ENCODE data around the gene HDAC9. TPM values are rescaled to one million over a fixed set of nuclear protein-coding genes. Genes with fewer than 3 reads are reported as not detected.

HDAC9 gene
- total RNA-seq, 1 experiment from 2014 or later, result 0.02 TPM

DNA sequence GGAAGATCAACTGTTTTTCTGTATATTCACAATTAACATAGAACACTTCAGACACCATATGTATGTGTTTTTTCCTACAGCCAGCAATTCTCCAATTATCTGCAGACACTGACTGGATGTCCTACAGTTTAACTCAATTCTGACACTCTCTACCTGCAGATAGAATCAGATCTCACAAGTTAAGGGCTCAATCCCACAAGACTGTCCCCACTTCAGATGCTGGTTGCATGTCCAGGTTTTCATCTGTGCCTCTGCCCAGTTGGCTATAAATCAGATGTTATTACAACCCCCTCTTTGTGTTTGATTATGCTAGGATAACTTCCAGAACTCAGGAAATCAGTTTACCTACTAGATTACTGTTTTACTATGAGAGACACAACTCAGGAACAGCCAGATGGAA is 326.0 kb downstream of the HDAC9 start:
- no peak for DNase-seq (ENCODE audit: extremely low read depth, low read depth)

GRCh38 chr7:18824157-18824556 is 328.6 kb downstream of the HDAC9 start:
- no peak for DNase-seq (ENCODE audit: extremely low read depth, low read depth)

GRCh38 chr7:18828260-18828993 is 332.9 kb downstream of the HDAC9 start:
- DNase-seq (ENCODE audit: extremely low read depth, low read depth), result no peak

- no peak for DNase-seq (ENCODE audit: extremely low read depth, low read depth)
Observed at GRCh38 chr7:18828994-18829857, 333.7 kb downstream of the HDAC9 start.

DNA sequence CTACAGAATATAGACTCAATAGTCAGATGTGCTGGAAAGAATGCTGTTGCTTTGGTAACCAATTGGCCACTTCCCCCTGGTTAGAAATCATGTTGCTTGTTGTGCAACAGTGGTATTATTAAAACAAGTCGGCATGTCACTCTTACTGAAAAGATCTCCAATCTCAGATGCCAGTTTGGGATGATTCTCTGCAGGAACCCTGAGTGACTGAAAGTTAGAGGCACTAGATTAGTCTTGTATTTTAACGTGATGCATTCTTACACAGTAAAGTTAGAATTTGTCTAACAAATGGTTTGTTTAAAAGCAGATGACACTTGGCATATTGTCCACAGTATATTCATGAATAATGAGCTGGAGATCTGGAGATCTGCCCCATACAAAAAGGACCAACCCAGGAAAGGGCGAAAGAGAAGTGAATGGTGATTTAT is 334.3 kb downstream of the HDAC9 start:
- no peak for DNase-seq (ENCODE audit: extremely low read depth, low read depth)

DNA sequence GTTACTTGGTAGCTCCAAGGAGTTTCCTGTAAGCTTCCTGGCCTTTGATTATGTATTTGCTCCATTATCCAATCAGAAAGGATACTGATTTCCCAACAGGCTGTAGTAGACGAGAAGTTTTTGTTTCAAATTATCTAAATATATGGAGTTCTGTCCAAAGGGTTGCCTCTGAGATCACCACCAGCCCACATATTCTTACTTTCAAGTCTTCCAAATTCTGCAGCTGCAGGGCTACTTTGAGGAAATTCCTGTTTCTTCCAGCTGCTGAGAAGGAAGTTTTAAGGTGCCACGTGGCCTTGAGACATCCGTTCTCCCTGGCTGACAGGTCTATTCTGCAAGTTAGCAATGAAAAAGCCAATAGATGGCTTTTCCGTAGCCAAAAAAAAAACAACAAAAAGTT is 335.9 kb downstream of the HDAC9 start:
- DNase-seq (ENCODE audit: extremely low read depth, low read depth), result no peak

DNA sequence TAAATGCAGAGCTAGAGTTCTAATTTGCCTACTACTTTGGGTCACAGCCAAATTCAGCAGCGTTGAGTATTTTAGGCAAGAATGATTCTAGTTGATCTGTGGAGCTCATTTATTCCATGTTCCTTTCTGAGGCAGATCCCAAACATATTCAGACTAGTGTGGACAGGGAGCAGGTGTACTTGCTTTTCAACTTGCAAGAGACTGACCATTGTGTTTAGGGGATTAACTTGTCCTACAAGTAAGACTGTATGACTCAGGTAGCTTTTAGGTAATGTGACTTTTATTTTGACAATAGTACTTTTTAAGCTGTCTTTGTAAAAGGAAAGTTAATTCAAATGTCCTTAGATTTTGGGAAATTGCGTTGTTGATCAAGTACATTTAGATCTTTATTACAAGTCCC is 336.4 kb downstream of the HDAC9 start:
- no peak for DNase-seq (ENCODE audit: extremely low read depth, low read depth)

DNA sequence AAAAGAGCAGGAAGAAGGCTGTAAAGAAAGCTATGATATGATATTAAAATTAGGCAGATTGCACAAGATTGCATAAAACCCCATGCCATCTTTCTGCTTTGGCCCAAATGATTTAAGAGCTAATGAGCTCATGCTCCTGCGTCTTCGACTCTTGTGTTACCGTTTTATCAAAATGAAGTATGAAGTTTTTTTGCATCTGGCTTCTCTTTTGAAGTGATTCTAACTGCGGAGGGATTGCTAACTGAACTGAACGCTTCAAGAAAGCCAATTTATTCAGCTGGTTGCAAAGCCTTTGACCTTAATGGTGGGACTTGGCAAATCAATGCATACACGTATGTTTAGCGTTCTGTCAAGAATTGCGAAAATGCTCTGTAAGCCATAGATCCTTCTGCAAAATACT is 339.0 kb downstream of the HDAC9 start:
- DNase-seq (ENCODE audit: extremely low read depth, low read depth), result no peak

- DNase-seq (ENCODE audit: extremely low read depth, low read depth), result no peak
Observed at GRCh38 chr7:18835001-18835690, 339.6 kb downstream of the HDAC9 start.

- no peak for DNase-seq (ENCODE audit: extremely low read depth, low read depth)
Observed at GRCh38 chr7:18843979-18844378, 348.4 kb downstream of the HDAC9 start.

- no peak for DNase-seq (ENCODE audit: extremely low read depth, low read depth)
Observed at GRCh38 chr7:18844735-18845134, 349.2 kb downstream of the HDAC9 start.

GRCh38 chr7:18845700-18846099 is 350.2 kb downstream of the HDAC9 start:
- DNase-seq (ENCODE audit: extremely low read depth, low read depth), result no peak

DNA sequence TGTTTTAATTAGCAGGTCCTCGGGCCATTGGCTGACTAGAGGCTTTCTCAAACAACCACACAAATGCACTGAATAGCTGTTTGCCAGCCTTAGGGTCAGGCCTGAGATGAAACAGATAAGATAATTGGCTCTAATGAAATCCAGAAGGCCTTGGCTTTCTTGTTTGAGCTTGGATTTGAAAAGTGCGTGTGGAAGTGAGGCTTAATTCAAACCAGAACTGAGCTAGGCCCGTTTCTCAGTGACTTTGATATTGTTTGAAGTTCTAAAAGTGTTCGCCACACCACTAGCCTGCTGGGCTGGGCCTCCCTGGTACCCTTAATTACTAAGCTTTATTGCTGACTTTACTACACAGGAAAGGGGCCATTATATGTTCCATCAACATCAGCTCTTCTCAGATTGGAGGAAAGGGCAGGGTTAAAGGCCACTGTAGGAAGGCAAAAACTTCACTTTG is 351.2 kb downstream of the HDAC9 start:
- DNase-seq (ENCODE audit: extremely low read depth, low read depth), result no peak

- no peak for DNase-seq (ENCODE audit: extremely low read depth, low read depth)
Observed at GRCh38 chr7:18849130-18849529, 353.6 kb downstream of the HDAC9 start.

DNA sequence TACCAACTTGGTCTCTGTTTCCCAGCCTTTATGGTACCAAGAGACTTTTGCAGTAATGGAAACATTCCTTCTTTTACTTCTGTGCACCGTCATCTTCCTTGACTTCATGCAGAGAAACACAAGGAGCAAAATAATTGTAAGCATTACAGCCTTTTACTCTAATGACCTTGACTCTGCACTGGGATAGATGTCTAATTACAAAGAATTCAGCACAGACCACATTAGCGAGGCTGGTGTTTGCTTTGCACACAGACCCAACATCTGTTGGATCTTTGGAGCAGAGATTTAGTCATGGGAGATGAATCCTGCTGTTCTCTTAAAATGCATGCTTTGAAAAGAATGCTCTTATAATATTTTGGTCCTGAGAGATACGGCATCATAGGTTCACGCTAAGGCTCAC is 360.2 kb downstream of the HDAC9 start:
- DNase-seq (ENCODE audit: extremely low read depth, low read depth), result no peak

- DNase-seq (ENCODE audit: extremely low read depth, low read depth), result no peak
Observed at GRCh38 chr7:18858232-18858631, 362.7 kb downstream of the HDAC9 start.

GRCh38 chr7:18859318-18859717 is 363.8 kb downstream of the HDAC9 start:
- no peak for DNase-seq (ENCODE audit: extremely low read depth, low read depth)

DNA sequence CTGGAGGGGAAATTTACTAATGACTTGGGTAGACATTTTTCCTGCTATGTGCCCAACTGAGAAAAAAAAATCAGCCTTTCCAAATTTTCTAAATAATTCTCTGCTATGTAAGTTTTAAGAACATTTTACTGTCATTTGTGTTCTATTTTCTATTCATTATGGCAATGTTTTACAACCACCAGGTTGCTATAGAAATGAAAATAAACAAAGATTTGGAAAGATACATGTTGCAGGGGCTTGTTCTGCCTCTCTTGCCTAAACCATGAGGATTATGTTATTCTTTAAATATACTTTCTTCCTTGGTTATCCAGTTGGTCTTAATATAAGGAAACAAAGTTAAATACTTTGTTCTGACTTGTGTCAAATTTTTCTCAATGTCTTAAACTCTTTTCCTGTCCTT is 364.7 kb downstream of the HDAC9 start:
- no peak for DNase-seq (ENCODE audit: extremely low read depth, low read depth)

GRCh38 chr7:18861514-18862118 is 366.1 kb downstream of the HDAC9 start:
- DNase-seq (ENCODE audit: extremely low read depth, low read depth), result no peak

DNA sequence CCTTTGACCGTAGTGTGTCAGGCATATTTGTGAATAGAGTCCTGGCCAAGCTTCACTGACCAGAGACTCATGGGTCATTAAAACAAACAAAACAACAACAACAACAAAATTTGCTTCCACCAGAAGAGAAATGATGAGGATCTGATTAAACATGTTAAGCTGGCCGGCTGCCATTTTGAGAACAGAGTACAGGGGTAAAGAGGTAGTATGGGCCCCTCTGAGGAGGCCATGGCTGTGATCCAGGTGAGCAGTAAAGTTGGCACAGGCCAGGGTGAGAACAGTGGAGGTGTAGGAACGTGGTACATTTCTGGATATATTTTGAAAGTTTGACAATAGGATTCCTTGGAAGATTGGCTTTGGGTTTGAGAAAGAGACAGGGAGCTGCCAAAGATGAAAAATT is 369.4 kb downstream of the HDAC9 start:
- no peak for DNase-seq (ENCODE audit: extremely low read depth, low read depth)

Data from NCI-H460 (cell line).